ENCODE data around the gene BCL2L12.
"Not testable (repeated sequence)": the region's sequence is repeated elsewhere in the genome, so short reads cannot be mapped to it uniquely, and the experiment has no call there.

BCL2L12 gene

GRCh38 chr19:49713236-49713845, 47.6 kb downstream of the BCL2L12 start:
- no peak for DNase-seq

GRCh38 chr19:49716154-49716553, 50.4 kb downstream of the BCL2L12 start:
- no peak for DNase-seq

- DNase-seq, result no peak
Measured at GRCh38 chr19:49718511-49718910, 52.8 kb downstream of the BCL2L12 start.

- no peak for DNase-seq
Measured at GRCh38 chr19:49718991-49719390, 53.3 kb downstream of the BCL2L12 start.

- not testable (repeated sequence) for DNase-seq
Measured at GRCh38 chr19:49719420-49719819, 53.7 kb downstream of the BCL2L12 start.
